LNCaP clone FGC (cell line): Measurements from ENCODE around the gene ADPRH.

Source experiments
- DNase-seq: peaks from one replicate; pipeline ENCODE4 v3.0.0-alpha.2; 2011; ENCODE audit warnings: low read depth
- H3K4me3 ChIP-seq: 2 replicates; pipeline ENCODE4 v1.5.1; 2011; ENCODE audit warnings: mild to moderate bottlenecking, low read depth, low read length, control low read depth
- TF ChIP-seq, protein P1 (sequence below): IDR thresholded peaks from 2 replicates; pipeline ENCODE4 v1.5.1; 2012; ENCODE audit warnings: mild to moderate bottlenecking; ENCODE audit not compliant: control insufficient read depth, insufficient read depth; ENCODE audit errors: extremely low read depth

The ADPRH gene

DNA sequence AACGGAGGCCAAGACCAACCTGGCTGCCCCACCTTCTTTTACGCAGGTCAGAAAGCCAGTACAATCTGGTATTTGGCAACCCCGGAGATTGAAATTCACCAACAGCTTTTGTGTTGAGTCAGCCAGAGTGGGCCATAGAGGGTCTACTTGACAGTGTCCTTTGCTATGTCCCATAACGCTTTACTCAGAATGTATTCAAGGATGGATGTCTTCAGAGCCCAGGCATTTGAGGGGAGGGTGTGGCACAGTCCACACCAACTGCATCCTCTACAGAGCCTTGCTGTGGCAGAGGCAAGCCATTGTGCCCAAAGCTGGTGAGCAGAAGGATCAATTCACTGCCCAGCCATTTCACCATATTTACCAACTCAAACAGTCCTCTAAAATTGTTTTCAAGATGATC is 36.8 kb downstream of the ADPRH start:
- TF ChIP-seq, protein P1, sequence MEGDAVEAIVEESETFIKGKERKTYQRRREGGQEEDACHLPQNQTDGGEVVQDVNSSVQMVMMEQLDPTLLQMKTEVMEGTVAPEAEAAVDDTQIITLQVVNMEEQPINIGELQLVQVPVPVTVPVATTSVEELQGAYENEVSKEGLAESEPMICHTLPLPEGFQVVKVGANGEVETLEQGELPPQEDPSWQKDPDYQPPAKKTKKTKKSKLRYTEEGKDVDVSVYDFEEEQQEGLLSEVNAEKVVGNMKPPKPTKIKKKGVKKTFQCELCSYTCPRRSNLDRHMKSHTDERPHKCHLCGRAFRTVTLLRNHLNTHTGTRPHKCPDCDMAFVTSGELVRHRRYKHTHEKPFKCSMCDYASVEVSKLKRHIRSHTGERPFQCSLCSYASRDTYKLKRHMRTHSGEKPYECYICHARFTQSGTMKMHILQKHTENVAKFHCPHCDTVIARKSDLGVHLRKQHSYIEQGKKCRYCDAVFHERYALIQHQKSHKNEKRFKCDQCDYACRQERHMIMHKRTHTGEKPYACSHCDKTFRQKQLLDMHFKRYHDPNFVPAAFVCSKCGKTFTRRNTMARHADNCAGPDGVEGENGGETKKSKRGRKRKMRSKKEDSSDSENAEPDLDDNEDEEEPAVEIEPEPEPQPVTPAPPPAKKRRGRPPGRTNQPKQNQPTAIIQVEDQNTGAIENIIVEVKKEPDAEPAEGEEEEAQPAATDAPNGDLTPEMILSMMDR, result no peak
- H3K4me3 ChIP-seq, result no peak overlapping the region
- DNase-seq, result no peak

DNA sequence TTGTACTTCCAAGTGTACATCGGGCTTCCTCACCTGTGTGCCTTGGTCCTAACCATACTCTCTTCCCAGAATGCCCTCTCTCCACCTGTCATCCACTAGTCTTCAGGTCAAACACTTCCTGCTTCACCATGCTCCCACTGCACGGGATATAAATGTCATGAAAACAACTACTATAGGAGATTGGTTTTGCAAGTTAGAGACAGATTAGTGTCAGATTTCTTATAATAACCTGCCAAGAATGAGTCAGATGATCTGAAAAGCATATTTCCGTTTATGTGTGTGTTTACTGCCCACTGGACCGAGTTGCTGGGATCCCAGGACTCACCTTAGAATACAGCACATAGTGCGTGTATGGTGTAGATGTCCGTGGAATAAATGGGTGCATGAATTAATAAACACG is 39.8 kb downstream of the ADPRH start:
- no peak overlapping the region for H3K4me3 ChIP-seq
- DNase-seq, result no peak
- TF ChIP-seq, protein P1, result no peak

DNA sequence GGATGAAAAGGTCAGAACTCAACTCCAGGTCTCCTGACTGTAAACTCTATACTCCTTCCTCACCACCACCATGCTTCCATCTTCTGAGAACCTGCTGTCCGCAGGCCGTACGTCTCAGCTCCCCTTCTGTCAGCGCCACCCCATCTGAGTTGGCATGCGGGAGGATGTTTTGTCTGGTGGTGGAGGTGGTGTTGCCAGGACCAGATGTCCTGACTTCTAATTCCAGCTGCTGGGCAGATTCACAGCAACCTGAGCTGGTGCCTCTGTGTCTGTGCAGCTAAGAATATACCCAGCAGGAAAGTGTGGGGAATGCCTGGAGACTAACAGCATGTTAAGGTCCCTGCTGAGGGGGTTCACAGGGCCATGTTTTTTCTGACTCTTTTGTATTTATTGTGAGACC is 41.6 kb downstream of the ADPRH start:
- TF ChIP-seq, protein P1, result no peak
- H3K4me3 ChIP-seq, result no peak overlapping the region
- DNase-seq, result no peak

DNA sequence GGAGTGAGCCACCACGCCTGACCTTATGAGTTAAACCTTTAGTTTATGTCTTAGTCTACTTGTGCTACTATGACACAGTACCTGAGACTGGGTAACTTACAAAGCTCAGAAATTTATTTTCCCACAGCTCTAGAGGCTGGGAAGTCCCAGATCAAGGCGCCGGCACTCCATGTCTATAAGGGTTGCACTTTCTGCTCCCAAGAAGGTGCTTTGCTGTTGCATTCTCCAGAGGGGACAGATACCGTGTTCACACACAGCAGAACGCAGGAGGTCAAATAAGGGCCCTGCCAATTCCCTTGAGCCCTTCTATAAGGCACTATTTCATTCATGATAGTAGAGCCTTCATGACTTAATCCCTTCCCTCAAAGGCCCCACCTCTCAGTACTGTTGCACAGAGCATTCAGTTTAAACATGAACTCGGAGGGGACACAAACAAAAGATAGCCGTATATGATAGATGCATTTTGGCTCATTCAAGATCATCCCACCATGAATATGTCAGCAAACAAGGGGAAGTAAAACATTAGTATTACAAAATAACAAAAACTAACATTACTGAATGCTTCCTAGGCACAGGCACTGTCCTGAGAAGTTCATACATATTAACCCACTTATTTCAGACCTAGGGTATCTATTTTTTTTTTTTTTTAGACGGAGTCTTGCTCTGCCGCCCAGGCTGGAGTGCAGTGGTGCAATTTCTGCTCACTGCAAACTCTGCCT is 44.9 kb downstream of the ADPRH start:
- H3K4me3 ChIP-seq, result no peak overlapping the region
- DNase-seq, result no peak
- TF ChIP-seq, protein P1, result no peak

DNA sequence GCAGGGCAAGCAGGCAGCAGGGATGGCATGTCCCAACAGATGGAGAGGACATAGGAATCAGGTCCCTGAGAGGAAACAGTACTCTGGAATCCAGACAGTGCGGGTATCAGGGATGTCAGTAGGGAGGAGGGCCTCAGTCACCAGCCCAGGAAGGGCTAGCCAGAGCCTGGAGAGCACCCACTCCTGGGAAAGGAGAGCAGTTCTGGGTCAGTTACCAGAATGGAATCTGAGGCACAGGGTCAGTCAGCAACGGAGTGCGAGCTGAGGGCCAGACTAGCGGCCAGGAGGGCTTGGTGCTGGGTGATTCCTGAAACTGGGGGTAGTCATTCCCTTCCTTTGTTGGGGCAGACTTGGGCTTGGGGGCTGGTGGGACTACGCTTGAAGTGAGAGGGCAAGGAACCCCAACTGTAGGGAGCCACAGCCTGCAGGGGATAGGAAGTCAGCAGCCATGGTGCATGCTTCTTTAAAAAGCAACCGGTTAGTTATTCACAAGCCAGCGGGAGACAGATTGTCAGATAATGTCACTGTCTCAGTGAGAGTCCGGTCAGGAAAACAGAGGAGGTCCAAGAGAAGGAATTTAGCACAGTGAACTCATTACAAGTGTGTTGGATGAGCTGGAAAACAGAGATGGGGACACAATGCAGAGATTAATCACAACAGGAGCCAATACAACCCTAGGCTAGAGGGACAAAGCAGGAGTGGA is 46.3 kb downstream of the ADPRH start:
- TF ChIP-seq, protein P1, result no peak
- no peak for DNase-seq
- H3K4me3 ChIP-seq, result no peak overlapping the region

- no peak for DNase-seq
- TF ChIP-seq, protein P1, result no peak
- H3K4me3 ChIP-seq, result no peak overlapping the region
Observed at GRCh38 chr3:119626196-119626595, 46.9 kb downstream of the ADPRH start.
